GM12874 (cell line): ENCODE measurements around the gene DNAJB11.

Experiments
- CTCF ChIP-seq: IDR thresholded peaks from 2 replicates; pipeline ENCODE4 v1.5.1; 2011; ENCODE audit warnings: low read depth, mild to moderate bottlenecking, control low read depth, low read length, moderate library complexity; ENCODE audit not compliant: insufficient read depth

Gene DNAJB11

GRCh38 chr3:186570096-186570940 lies at the start of gene DNAJB11:
TSS of gene DNAJB11 (plus strand) at chr3:186570720. CDS start at chr3:186570898, 178 bp downstream.
- TF ChIP-seq CTCF: no peak

GRCh38 chr3:186520957-186521842 lies 49.3 kb upstream of the DNAJB11 start:
- TF ChIP-seq CTCF: no peak

GRCh38 chr3:186523022-186523421 lies 47.5 kb upstream of the DNAJB11 start:
- no peak for TF ChIP-seq CTCF

GRCh38 chr3:186523434-186523833 lies 47.1 kb upstream of the DNAJB11 start:
- no peak for TF ChIP-seq CTCF

GRCh38 chr3:186524616-186525015 lies 45.9 kb upstream of the DNAJB11 start:
- no peak for TF ChIP-seq CTCF

GRCh38 chr3:186525369-186526255 lies 44.9 kb upstream of the DNAJB11 start:
- TF ChIP-seq CTCF: no peak
